ENCODE results near the gene PCDHB15. TPM values are rescaled to one million over a fixed set of nuclear protein-coding genes. Genes with fewer than 3 reads are reported as not detected.
"Not testable (repeated sequence)": the region's sequence is repeated elsewhere in the genome, so short reads cannot be mapped to it uniquely, and the experiment has no call there.

The PCDHB15 gene
- total and polyA plus RNA-seq, 2 experiments from 2014 or later = 2.0 to 3.3 TPM

DNA sequence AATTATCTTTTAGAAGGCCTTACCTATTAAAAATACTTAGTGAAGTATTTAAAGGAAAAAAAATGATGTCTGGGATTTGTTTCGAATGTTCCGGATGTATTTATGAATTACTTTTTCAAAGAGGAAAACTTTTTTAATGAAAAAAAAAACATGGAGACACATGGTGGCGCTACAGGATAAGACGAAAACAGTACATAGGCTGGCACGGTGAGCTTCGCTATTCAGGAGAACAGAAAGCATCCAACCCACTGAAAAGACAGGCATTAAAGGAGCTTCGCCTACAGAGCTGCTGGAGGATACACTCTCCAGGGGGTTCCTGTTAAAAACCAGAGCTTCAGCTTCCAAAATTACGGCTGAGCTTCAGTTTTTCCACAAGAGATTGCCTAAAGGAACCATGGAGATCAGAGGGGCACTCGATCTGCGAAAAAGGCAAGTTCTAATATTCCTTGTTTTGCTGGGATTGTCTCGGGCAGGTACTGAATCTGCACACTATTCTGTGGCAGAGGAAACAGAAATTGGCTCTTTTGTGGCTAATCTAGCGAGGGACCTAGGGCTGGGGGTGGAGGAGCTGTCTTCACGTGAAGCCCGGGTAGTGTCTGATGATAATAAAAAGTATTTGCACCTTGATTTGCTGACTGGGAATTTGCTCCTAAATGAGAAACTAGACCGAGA lies 21.9 kb upstream of the PCDHB15 start, which contains the start of gene PCDHB14:
Gene PCDHB14, plus strand, starts transcription at position 232 of the 672 bp plus-strand sequence. Its CDS starts 163 bp downstream, at position 395.
- H2AFZ ChIP-seq = no peak within 1 kb of the TSS
- no peaks in the 10 kb centered on the region for H3K27me3 ChIP-seq
- no peaks in the 10 kb centered on the region for H3K79me2 ChIP-seq
- H4K20me1 ChIP-seq (ENCODE audit: insufficient read depth, poor library complexity, severe bottlenecking) = no peaks in the 10 kb centered on the region
- H3K36me3 ChIP-seq (replicated peaks; ENCODE audit: insufficient read depth, low read depth) = no peaks in the 10 kb centered on the region
- no peak within 1 kb of the TSS for H3K4me3 ChIP-seq
- TF ChIP-seq EZH2phosphoT487 (IDR thresholded peaks at IDR 0.05; ENCODE audit: low read depth, severe bottlenecking, unreplicated experiment) = no peak
- H3K4me1 ChIP-seq (ENCODE audit: insufficient read depth) = no peaks in the 10 kb centered on the region
- peak within 1 kb of the TSS; percentile 62 for H3K4me2 ChIP-seq
- peak; percentile 21 for DNase-seq (ENCODE audit: low spot score)
- H3K27ac ChIP-seq = no peak within 1 kb of the TSS
- WGBS (ENCODE audit: low lambda C conversion rate, missing lambda C conversion rate) = 51% methylated on average over 15 of the region's 15 CpGs
- H3K9me3 ChIP-seq (ENCODE audit: low read depth) = peaks cover 27% of the 10 kb centered on the region
- no peaks in the 10 kb centered on the region for H3K9me2 ChIP-seq (replicated peaks; ENCODE audit: insufficient read depth)

DNA sequence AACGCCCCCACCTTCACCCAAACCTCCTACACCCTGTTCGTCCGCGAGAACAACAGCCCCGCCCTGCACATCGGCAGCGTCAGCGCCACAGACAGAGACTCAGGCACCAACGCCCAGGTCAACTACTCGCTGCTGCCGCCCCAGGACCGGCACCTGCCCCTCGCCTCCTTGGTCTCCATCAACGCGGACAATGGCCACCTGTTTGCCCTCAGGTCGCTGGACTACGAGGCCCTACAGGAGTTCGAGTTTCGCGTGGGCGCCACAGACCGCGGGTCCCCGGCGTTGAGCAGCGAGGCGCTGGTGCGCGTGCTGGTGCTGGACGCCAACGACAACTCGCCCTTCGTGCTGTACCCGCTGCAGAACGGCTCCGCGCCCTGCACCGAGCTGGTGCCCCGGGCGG lies 20.4 kb upstream of the PCDHB15 start:
- not testable (repeated sequence) for H3K4me1 ChIP-seq (ENCODE audit: insufficient read depth); DNase-seq (ENCODE audit: low spot score); H3K9me2 ChIP-seq (replicated peaks; ENCODE audit: insufficient read depth); H3K4me2 ChIP-seq; H3K27me3 ChIP-seq; H3K79me2 ChIP-seq; H2AFZ ChIP-seq; H3K4me3 ChIP-seq; H4K20me1 ChIP-seq (ENCODE audit: insufficient read depth, poor library complexity, severe bottlenecking); H3K27ac ChIP-seq; H3K36me3 ChIP-seq (replicated peaks; ENCODE audit: insufficient read depth, low read depth)
- WGBS (ENCODE audit: low lambda C conversion rate, missing lambda C conversion rate) = 95% methylated on average over 19 of the region's 40 CpGs
- peaks cover 33% of the 10 kb centered on the region for H3K9me3 ChIP-seq (ENCODE audit: low read depth)

DNA sequence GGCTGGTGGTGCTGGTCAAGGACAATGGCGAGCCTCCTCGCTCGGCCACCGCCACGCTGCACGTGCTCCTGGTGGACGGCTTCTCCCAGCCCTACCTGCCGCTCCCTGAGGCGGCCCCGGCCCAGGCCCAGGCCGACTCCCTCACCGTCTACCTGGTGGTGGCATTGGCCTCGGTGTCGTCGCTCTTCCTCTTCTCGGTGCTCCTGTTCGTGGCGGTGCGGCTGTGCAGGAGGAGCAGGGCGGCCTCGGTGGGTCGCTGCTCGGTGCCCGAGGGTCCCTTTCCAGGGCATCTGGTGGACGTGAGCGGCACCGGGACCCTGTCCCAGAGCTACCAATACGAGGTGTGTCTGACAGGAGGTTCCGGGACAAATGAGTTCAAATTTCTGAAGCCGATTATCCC lies 19.8 kb upstream of the PCDHB15 start:
- not testable (repeated sequence) for H3K4me1 ChIP-seq (ENCODE audit: insufficient read depth); H3K27me3 ChIP-seq; H4K20me1 ChIP-seq (ENCODE audit: insufficient read depth, poor library complexity, severe bottlenecking); H3K27ac ChIP-seq; H3K4me2 ChIP-seq; H3K4me3 ChIP-seq; H3K36me3 ChIP-seq (replicated peaks; ENCODE audit: insufficient read depth, low read depth); H3K9me2 ChIP-seq (replicated peaks; ENCODE audit: insufficient read depth); H2AFZ ChIP-seq; H3K79me2 ChIP-seq; DNase-seq (ENCODE audit: low spot score)
- peaks cover 28% of the 10 kb centered on the region for H3K9me3 ChIP-seq (ENCODE audit: low read depth)
- WGBS (ENCODE audit: low lambda C conversion rate, missing lambda C conversion rate) = 99% methylated on average over 23 of the region's 30 CpGs

DNA sequence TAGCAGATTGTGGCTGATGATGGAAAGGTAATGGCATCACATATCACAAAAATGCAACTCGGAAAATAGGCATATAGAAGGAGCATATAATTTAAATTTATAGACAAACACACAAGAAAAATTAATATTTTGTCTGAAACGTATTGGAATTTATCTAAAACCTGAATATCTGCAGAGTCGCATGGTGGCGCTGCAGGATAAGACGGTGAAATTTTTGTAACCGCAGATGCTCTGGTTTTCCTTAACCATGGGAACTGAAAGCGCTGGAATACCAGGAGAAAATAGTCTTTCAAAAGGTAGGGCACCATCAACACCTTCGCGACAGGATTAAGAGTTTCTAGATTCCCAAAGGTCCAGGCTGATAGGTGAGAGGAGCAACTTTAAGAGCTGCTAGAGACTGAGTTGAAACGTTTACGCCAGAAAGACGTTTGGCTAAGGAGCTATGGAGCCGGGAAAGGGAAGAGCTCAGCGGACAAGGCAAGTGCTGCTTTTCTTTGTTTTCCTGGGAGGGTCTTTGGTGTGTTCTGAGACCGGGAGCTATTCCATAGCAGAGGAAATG lies 11.0 kb upstream of the PCDHB15 start:
- no peak for TF ChIP-seq EZH2phosphoT487 (IDR thresholded peaks at IDR 0.05; ENCODE audit: low read depth, severe bottlenecking, unreplicated experiment)
- no peak for TF ChIP-seq EZH2 (IDR thresholded peaks at IDR 0.05; ENCODE audit: borderline replicate concordance)
- Histone ChIP-seq H3K9me2 (replicated peaks; ENCODE audit: insufficient read depth) (no peaks in the 10 kb centered on the region), H3K79me2 (no peaks in the 10 kb centered on the region), H3K36me3 (replicated peaks; ENCODE audit: insufficient read depth, low read depth) (no peaks in the 10 kb centered on the region), H3K4me1 (ENCODE audit: insufficient read depth) (no peaks in the 10 kb centered on the region), H3K4me3 (no peak overlapping the region), H2AFZ (no peak overlapping the region), H4K20me1 (ENCODE audit: insufficient read depth, poor library complexity, severe bottlenecking) (no peaks in the 10 kb centered on the region), H3K27ac (no peak overlapping the region), H3K27me3 (no peaks in the 10 kb centered on the region), H3K9me3 (ENCODE audit: low read depth) (peaks cover 26% of the 10 kb centered on the region), H3K4me2 (no peak overlapping the region)
- WGBS (ENCODE audit: low lambda C conversion rate, missing lambda C conversion rate) = 78% methylated on average over 15 of the region's 15 CpGs
- DNase-seq (ENCODE audit: low spot score) = no peak

DNA sequence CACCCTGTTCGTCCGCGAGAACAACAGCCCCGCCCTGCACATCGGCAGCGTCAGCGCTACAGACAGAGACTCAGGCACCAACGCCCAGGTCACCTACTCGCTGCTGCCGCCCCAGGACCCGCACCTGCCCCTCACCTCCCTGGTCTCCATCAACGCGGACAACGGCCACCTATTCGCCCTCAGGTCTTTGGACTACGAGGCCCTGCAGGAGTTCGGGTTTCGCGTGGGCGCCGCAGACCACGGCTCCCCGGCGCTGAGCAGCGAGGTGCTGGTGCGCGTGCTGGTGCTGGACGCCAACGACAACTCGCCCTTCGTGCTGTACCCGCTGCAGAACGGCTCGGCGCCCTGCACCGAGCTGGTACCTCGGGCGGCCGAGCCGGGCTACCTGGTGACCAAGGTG lies 9.3 kb upstream of the PCDHB15 start:
- H3K27ac ChIP-seq; DNase-seq (ENCODE audit: low spot score); H3K4me3 ChIP-seq; H3K27me3 ChIP-seq; H4K20me1 ChIP-seq (ENCODE audit: insufficient read depth, poor library complexity, severe bottlenecking); H2AFZ ChIP-seq; H3K36me3 ChIP-seq (replicated peaks; ENCODE audit: insufficient read depth, low read depth); H3K9me2 ChIP-seq (replicated peaks; ENCODE audit: insufficient read depth); H3K4me2 ChIP-seq; H3K79me2 ChIP-seq; H3K4me1 ChIP-seq (ENCODE audit: insufficient read depth): not testable (repeated sequence)
- WGBS (ENCODE audit: low lambda C conversion rate, missing lambda C conversion rate) = 98% methylated on average over 31 of the region's 40 CpGs
- H3K9me3 ChIP-seq (ENCODE audit: low read depth) = peaks cover 36% of the 10 kb centered on the region

All from hepatocyte (in vitro differentiated cells).